ENCODE results near the gene ZNF543. TPM values are rescaled to one million over a fixed set of nuclear protein-coding genes. Genes with fewer than 3 reads are reported as not detected.

The ZNF543 gene
- total RNA-seq, 1 donor from 2014 or later: 5.3 TPM

- no peak for DNase-seq
- Mint-ChIP-seq H3K4me3 (no peak overlapping the region), H3K4me1 (peaks cover 3% of the 10 kb centered on the region), H3K36me3 (ENCODE audit: low read depth) (peaks cover 93% of the 10 kb centered on the region), H3K27ac (no peak overlapping the region), H3K9me3 (peaks cover 46% of the 10 kb centered on the region), H3K27me3 (no peaks in the 10 kb centered on the region)
- intact Hi-C loops (cut with micrococcal nuclease): no loop called here
Observed at GRCh38 chr19:57293719-57294118, 26.6 kb upstream of the ZNF543 start.

GRCh38 chr19:57302020-57302465, 18.2 kb upstream of the ZNF543 start:
- intact Hi-C loops (cut with micrococcal nuclease): no loop called here
- Mint-ChIP-seq H3K4me1 (no peaks in the 10 kb centered on the region), H3K27me3 (no peaks in the 10 kb centered on the region), H3K27ac (no peak overlapping the region), H3K36me3 (ENCODE audit: low read depth) (peaks cover 77% of the 10 kb centered on the region), H3K4me3 (no peak overlapping the region), H3K9me3 (peaks cover 28% of the 10 kb centered on the region)
- DNase-seq: no peak

- H3K27ac Mint-ChIP-seq: no peak overlapping the region
- peaks cover 69% of the 10 kb centered on the region for H3K36me3 Mint-ChIP-seq (ENCODE audit: low read depth)
- no peak overlapping the region for H3K4me3 Mint-ChIP-seq
- H3K4me1 Mint-ChIP-seq: no peaks in the 10 kb centered on the region
- intact Hi-C loops (cut with micrococcal nuclease): no loop called here
- H3K9me3 Mint-ChIP-seq: peaks cover 23% of the 10 kb centered on the region
- no peaks in the 10 kb centered on the region for H3K27me3 Mint-ChIP-seq
- no peak for DNase-seq
Observed at GRCh38 chr19:57302727-57303401, 17.4 kb upstream of the ZNF543 start.

GRCh38 chr19:57305056-57305455, 15.2 kb upstream of the ZNF543 start:
- Mint-ChIP-seq H3K4me1 (no peaks in the 10 kb centered on the region), H3K9me3 (peaks cover 21% of the 10 kb centered on the region), H3K4me3 (no peak overlapping the region), H3K36me3 (ENCODE audit: low read depth) (peaks cover 51% of the 10 kb centered on the region), H3K27ac (no peak overlapping the region), H3K27me3 (no peaks in the 10 kb centered on the region)
- intact Hi-C loops (cut with micrococcal nuclease): no loop called here
- no peak for DNase-seq

GRCh38 chr19:57308514-57308913, 11.8 kb upstream of the ZNF543 start:
- no peaks in the 10 kb centered on the region for H3K4me1 Mint-ChIP-seq
- peaks cover 19% of the 10 kb centered on the region for H3K9me3 Mint-ChIP-seq
- intact Hi-C loops (cut with micrococcal nuclease): no loop called here
- peaks cover 2% of the 10 kb centered on the region for H3K27me3 Mint-ChIP-seq
- H3K27ac Mint-ChIP-seq: no peak overlapping the region
- no peak overlapping the region for H3K4me3 Mint-ChIP-seq
- H3K36me3 Mint-ChIP-seq (ENCODE audit: low read depth): peaks cover 19% of the 10 kb centered on the region
- DNase-seq: no peak

GRCh38 chr19:57310792-57311191, 9.5 kb upstream of the ZNF543 start:
- peaks cover 29% of the 10 kb centered on the region for H3K9me3 Mint-ChIP-seq
- no peak overlapping the region for H3K4me3 Mint-ChIP-seq
- DNase-seq: no peak
- H3K27me3 Mint-ChIP-seq: peaks cover 2% of the 10 kb centered on the region
- H3K4me1 Mint-ChIP-seq: no peaks in the 10 kb centered on the region
- intact Hi-C loops (cut with micrococcal nuclease): no loop called here
- H3K27ac Mint-ChIP-seq: no peak overlapping the region
- peaks cover 1% of the 10 kb centered on the region for H3K36me3 Mint-ChIP-seq (ENCODE audit: low read depth)

- intact Hi-C loops (cut with micrococcal nuclease): no loop called here
- DNase-seq: no peak
- no peaks in the 10 kb centered on the region for H3K4me1 Mint-ChIP-seq
- no peaks in the 10 kb centered on the region for H3K36me3 Mint-ChIP-seq (ENCODE audit: low read depth)
- H3K27ac Mint-ChIP-seq: no peak overlapping the region
- peaks cover 40% of the 10 kb centered on the region for H3K9me3 Mint-ChIP-seq
- H3K27me3 Mint-ChIP-seq: peaks cover 15% of the 10 kb centered on the region
- no peak overlapping the region for H3K4me3 Mint-ChIP-seq
Observed at GRCh38 chr19:57314146-57314545, 6.1 kb upstream of the ZNF543 start.

GRCh38 chr19:57317503-57317902, 2.8 kb upstream of the ZNF543 start:
- intact Hi-C loops (cut with micrococcal nuclease): no loop called here
- peaks cover 12% of the 10 kb centered on the region for H3K36me3 Mint-ChIP-seq (ENCODE audit: low read depth)
- H3K9me3 Mint-ChIP-seq: peaks cover 39% of the 10 kb centered on the region

GRCh38 chr19:57319869-57320179, 448 bp upstream of the ZNF543 start:
- H3K27me3 Mint-ChIP-seq: peaks cover 14% of the 10 kb centered on the region
- intact Hi-C loops (cut with micrococcal nuclease): loop anchor here (1.0 to 2.0 kb wide), 6 partner anchors 31 to 129 kb away; partner anchors contain the start of genes TRAPPC2B, ZNF264, ZNF304 and ZNF460
- H3K27ac Mint-ChIP-seq: peak overlapping the region; percentile 94
- peaks cover 33% of the 10 kb centered on the region for H3K36me3 Mint-ChIP-seq (ENCODE audit: low read depth)
- H3K4me3 Mint-ChIP-seq: peak overlapping the region; percentile 95
- DNase-seq: no peak
- peaks cover 24% of the 10 kb centered on the region for H3K4me1 Mint-ChIP-seq
- peaks cover 29% of the 10 kb centered on the region for H3K9me3 Mint-ChIP-seq

More at GRCh38 chr19:57317503-57317902, 2.8 kb upstream of the ZNF543 start:
- Mint-ChIP-seq H3K27me3 (peaks cover 15% of the 10 kb centered on the region), H3K4me3 (no peak overlapping the region), H3K27ac (no peak overlapping the region), H3K4me1 (peaks cover 22% of the 10 kb centered on the region)
- no peak for DNase-seq

- DNase-seq: no peak
- Mint-ChIP-seq H3K27me3 (peaks cover 10% of the 10 kb centered on the region), H3K9me3 (peaks cover 34% of the 10 kb centered on the region), H3K27ac (peak overlapping the region; percentile 94), H3K4me3 (peak overlapping the region; percentile 95), H3K4me1 (peaks cover 24% of the 10 kb centered on the region), H3K36me3 (ENCODE audit: low read depth) (peaks cover 46% of the 10 kb centered on the region)
- intact Hi-C loops (cut with micrococcal nuclease): loop anchor here (2.0 kb wide), 1 partner anchor 130 kb away; the partner anchor contains the start of gene ZNF264
Observed at GRCh38 chr19:57321116-57321515, 844 bp downstream of the ZNF543 start.

GRCh38 chr19:57321751-57322150, 1.5 kb downstream of the ZNF543 start:
- Mint-ChIP-seq H3K36me3 (ENCODE audit: low read depth) (peaks cover 52% of the 10 kb centered on the region), H3K27me3 (peaks cover 6% of the 10 kb centered on the region), H3K4me3 (peak overlapping the region; percentile 95), H3K27ac (peak overlapping the region; percentile 29), H3K9me3 (peaks cover 29% of the 10 kb centered on the region), H3K4me1 (peaks cover 24% of the 10 kb centered on the region)
- intact Hi-C loops (cut with micrococcal nuclease): loop anchor here (2.0 kb wide), 1 partner anchor 131 kb away; the partner anchor contains the start of gene ZNF264
- peak; percentile 54 for DNase-seq

- peaks cover 18% of the 10 kb centered on the region for H3K4me1 Mint-ChIP-seq
- intact Hi-C loops (cut with micrococcal nuclease): no loop called here
- H3K4me3 Mint-ChIP-seq: no peak overlapping the region
- no peak overlapping the region for H3K27ac Mint-ChIP-seq
- H3K9me3 Mint-ChIP-seq: peaks cover 24% of the 10 kb centered on the region
- H3K36me3 Mint-ChIP-seq (ENCODE audit: low read depth): peaks cover 83% of the 10 kb centered on the region
- DNase-seq: no peak
- no peaks in the 10 kb centered on the region for H3K27me3 Mint-ChIP-seq
Observed at GRCh38 chr19:57324992-57325391, 4.7 kb downstream of the ZNF543 start.

GRCh38 chr19:57327993-57328392, 7.7 kb downstream of the ZNF543 start:
- peaks cover 23% of the 10 kb centered on the region for H3K9me3 Mint-ChIP-seq
- no peak overlapping the region for H3K27ac Mint-ChIP-seq
- intact Hi-C loops (cut with micrococcal nuclease): no loop called here
- H3K36me3 Mint-ChIP-seq (ENCODE audit: low read depth): peaks cover 82% of the 10 kb centered on the region
- no peaks in the 10 kb centered on the region for H3K27me3 Mint-ChIP-seq
- no peak overlapping the region for H3K4me3 Mint-ChIP-seq
- DNase-seq: no peak
- H3K4me1 Mint-ChIP-seq: no peaks in the 10 kb centered on the region

GRCh38 chr19:57334191-57334590, 13.9 kb downstream of the ZNF543 start:
- intact Hi-C loops (cut with micrococcal nuclease): no loop called here
- H3K36me3 Mint-ChIP-seq (ENCODE audit: low read depth): peaks cover 38% of the 10 kb centered on the region
- no peak overlapping the region for H3K27ac Mint-ChIP-seq

GRCh38 chr19:57338877-57339276, 18.6 kb downstream of the ZNF543 start:
- Mint-ChIP-seq H3K27ac (no peak overlapping the region), H3K36me3 (ENCODE audit: low read depth) (peaks cover 14% of the 10 kb centered on the region), H3K27me3 (no peaks in the 10 kb centered on the region), H3K9me3 (peaks cover 34% of the 10 kb centered on the region), H3K4me1 (no peaks in the 10 kb centered on the region), H3K4me3 (no peak overlapping the region)
- intact Hi-C loops (cut with micrococcal nuclease): no loop called here
- DNase-seq: peak; percentile 35

More at GRCh38 chr19:57334191-57334590, 13.9 kb downstream of the ZNF543 start:
- H3K4me1 Mint-ChIP-seq: no peaks in the 10 kb centered on the region
- no peak overlapping the region for H3K4me3 Mint-ChIP-seq
- peak; percentile 21 for DNase-seq
- H3K27me3 Mint-ChIP-seq: no peaks in the 10 kb centered on the region
- peaks cover 30% of the 10 kb centered on the region for H3K9me3 Mint-ChIP-seq
